HUES48 (cell line): ENCODE results near the gene PHLDA2.
"Not testable (repeated sequence)": the region's sequence is repeated elsewhere in the genome, so short reads cannot be mapped to it uniquely, and the experiment has no call there.

Experiments used
- H3K27ac ChIP-seq: one replicate; pipeline ENCODE4 v1.7.0; 2013; ENCODE audit warnings: low read depth, low read length, inconsistent platforms
- H3K27me3 ChIP-seq: 2 replicates; pipeline ENCODE4 v1.6.1; 2013; ENCODE audit warnings: mild to moderate bottlenecking, low read length; ENCODE audit not compliant: control insufficient read depth, insufficient read depth
- H3K36me3 ChIP-seq: 2 replicates; pipeline ENCODE4 v1.6.1; 2013; ENCODE audit warnings: low read length; ENCODE audit not compliant: control insufficient read depth, insufficient read depth
- H3K4me1 ChIP-seq: 2 replicates; pipeline ENCODE4 v1.6.1; 2013; ENCODE audit warnings: mild to moderate bottlenecking, low read length; ENCODE audit not compliant: control insufficient read depth, insufficient read depth
- H3K4me3 ChIP-seq: 2 replicates; pipeline ENCODE4 v1.5.1; 2013; ENCODE audit warnings: mild to moderate bottlenecking, low read depth, low read length
- H3K9ac ChIP-seq: 2 replicates; pipeline ENCODE4 v1.6.1; 2013; ENCODE audit warnings: mild to moderate bottlenecking, low read depth, low read length, moderate library complexity
- H3K9me3 ChIP-seq: 2 replicates; pipeline ENCODE4 v1.6.1; 2013; ENCODE audit warnings: low read length; ENCODE audit not compliant: control insufficient read depth, insufficient read depth

PHLDA2 gene

GRCh38 chr11:2945031-2945756 is 16.0 kb upstream of the PHLDA2 start:
- Histone ChIP-seq H3K27me3 (no peaks in the 10 kb centered on the region), H3K4me1 (peaks cover 37% of the 10 kb centered on the region), H3K4me3 (0 out of 2 replicates have a peak overlapping the region, but pooled peaks have one; percentile 16), H3K27ac (peak overlapping the region; percentile 71), H3K36me3 (peaks cover 52% of the 10 kb centered on the region), H3K9ac (no peak overlapping the region), H3K9me3 (no peaks in the 10 kb centered on the region)

GRCh38 chr11:2944530-2944929 is 15.3 kb upstream of the PHLDA2 start:
- Histone ChIP-seq H3K36me3 (peaks cover 46% of the 10 kb centered on the region), H3K27me3 (no peaks in the 10 kb centered on the region), H3K4me3 (no peak overlapping the region), H3K27ac (no peak overlapping the region), H3K9me3 (0 out of 2 replicates have a peak, but pooled peaks cover 3% of the 10 kb centered on the region), H3K4me1 (peaks cover 37% of the 10 kb centered on the region), H3K9ac (no peak overlapping the region)

GRCh38 chr11:2943711-2944118 is 14.5 kb upstream of the PHLDA2 start:
- H3K4me1 ChIP-seq: peaks cover 37% of the 10 kb centered on the region
- H3K27me3 ChIP-seq: no peaks in the 10 kb centered on the region
- no peak overlapping the region for H3K4me3 ChIP-seq
- H3K9ac ChIP-seq: no peak overlapping the region
- peaks cover 38% of the 10 kb centered on the region for H3K36me3 ChIP-seq
- peaks cover 10% of the 10 kb centered on the region for H3K9me3 ChIP-seq
- H3K27ac ChIP-seq: no peak overlapping the region

- Histone ChIP-seq H3K36me3 (peaks cover 31% of the 10 kb centered on the region), H3K27ac (no peak overlapping the region)
Observed at GRCh38 chr11:2942872-2943710, 13.9 kb upstream of the PHLDA2 start.

GRCh38 chr11:2942447-2942846 is 13.2 kb upstream of the PHLDA2 start:
- Histone ChIP-seq H3K4me1 (peaks cover 29% of the 10 kb centered on the region), H3K9me3 (peaks cover 21% of the 10 kb centered on the region), H3K9ac (no peak overlapping the region), H3K27ac (no peak overlapping the region), H3K4me3 (no peak overlapping the region), H3K36me3 (peaks cover 29% of the 10 kb centered on the region), H3K27me3 (no peaks in the 10 kb centered on the region)

More at GRCh38 chr11:2942872-2943710, 13.9 kb upstream of the PHLDA2 start:
- no peak overlapping the region for H3K9ac ChIP-seq
- peaks cover 35% of the 10 kb centered on the region for H3K4me1 ChIP-seq
- H3K4me3 ChIP-seq: no peak overlapping the region
- H3K27me3 ChIP-seq: no peaks in the 10 kb centered on the region
- H3K9me3 ChIP-seq: peaks cover 15% of the 10 kb centered on the region

- Histone ChIP-seq H3K4me3 (no peak overlapping the region), H3K9me3 (peaks cover 22% of the 10 kb centered on the region), H3K36me3 (peaks cover 23% of the 10 kb centered on the region), H3K27me3 (no peaks in the 10 kb centered on the region), H3K27ac (no peak overlapping the region), H3K9ac (no peak overlapping the region), H3K4me1 (peaks cover 16% of the 10 kb centered on the region)
Observed at GRCh38 chr11:2940921-2941821, 12.0 kb upstream of the PHLDA2 start.

- Histone ChIP-seq H3K27ac (no peak overlapping the region), H3K4me1 (peaks cover 9% of the 10 kb centered on the region), H3K36me3 (peaks cover 23% of the 10 kb centered on the region), H3K4me3 (no peak overlapping the region), H3K27me3 (no peaks in the 10 kb centered on the region), H3K9me3 (peaks cover 22% of the 10 kb centered on the region), H3K9ac (no peak overlapping the region)
Observed at GRCh38 chr11:2940147-2940920, 11.1 kb upstream of the PHLDA2 start.

- peaks cover 22% of the 10 kb centered on the region for H3K9me3 ChIP-seq
- not testable (repeated sequence) for H3K4me3 ChIP-seq, H3K4me1 ChIP-seq, H3K9ac ChIP-seq, H3K27me3 ChIP-seq, H3K27ac ChIP-seq, H3K36me3 ChIP-seq
Observed at GRCh38 chr11:2938458-2939418, 9.5 kb upstream of the PHLDA2 start.

- H3K27ac ChIP-seq, H3K4me1 ChIP-seq, H3K36me3 ChIP-seq, H3K4me3 ChIP-seq, H3K9ac ChIP-seq, H3K27me3 ChIP-seq: not testable (repeated sequence)
- H3K9me3 ChIP-seq: peaks cover 22% of the 10 kb centered on the region
Observed at GRCh38 chr11:2937641-2938457, 8.6 kb upstream of the PHLDA2 start.
